Urothelium cell line (cell line): ENCODE measurements around the gene SCIN.
"Not testable (repeated sequence)": the region's sequence is repeated elsewhere in the genome, so short reads cannot be mapped to it uniquely, and the experiment has no call there.

Experiments
- DNase-seq: peaks from one replicate; pipeline ENCODE4 v3.0.0; 2011; ENCODE audit warnings: low spot score, mixed read lengths
- FAIRE-seq: peaks from 2 replicates; lab custom pipeline; 2011; peaks lifted over from hg19 to GRCh38; lab: Jason Lieb, UNC

SCIN gene

DNA sequence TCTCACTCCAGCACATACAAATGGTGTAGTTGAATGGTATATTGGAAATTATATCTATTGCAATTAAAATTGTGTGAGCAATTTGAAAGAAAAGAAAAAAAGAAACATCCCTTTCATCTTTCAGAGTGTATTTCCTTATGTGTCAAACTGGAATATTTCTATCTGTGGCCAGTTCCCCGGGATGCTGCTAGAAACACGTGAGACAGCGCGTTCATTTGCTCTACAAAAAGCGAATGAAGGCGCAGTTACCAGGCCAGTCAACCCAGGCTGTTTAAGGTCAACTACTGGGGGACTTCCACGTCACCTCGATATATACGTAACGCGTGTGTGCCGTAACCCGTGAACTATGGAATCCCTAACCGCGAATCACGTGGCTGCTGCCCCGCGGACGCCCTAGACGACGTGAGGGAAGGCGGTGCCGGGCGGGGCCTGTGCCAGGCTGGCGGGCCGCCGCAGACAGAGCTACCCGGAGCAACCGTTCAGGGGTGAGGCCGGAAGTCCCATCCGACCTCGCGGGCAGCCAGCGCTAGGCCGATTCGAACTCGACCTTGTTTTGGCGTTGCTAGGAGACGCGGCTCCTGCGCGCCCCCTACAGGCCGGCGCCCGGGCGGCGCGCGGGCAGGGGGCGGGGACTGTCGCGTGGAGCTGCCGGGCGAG, 115.8 kb downstream of the SCIN start:
- DNase-seq (peak; percentile 94), FAIRE-seq (peak; percentile 96)

DNA sequence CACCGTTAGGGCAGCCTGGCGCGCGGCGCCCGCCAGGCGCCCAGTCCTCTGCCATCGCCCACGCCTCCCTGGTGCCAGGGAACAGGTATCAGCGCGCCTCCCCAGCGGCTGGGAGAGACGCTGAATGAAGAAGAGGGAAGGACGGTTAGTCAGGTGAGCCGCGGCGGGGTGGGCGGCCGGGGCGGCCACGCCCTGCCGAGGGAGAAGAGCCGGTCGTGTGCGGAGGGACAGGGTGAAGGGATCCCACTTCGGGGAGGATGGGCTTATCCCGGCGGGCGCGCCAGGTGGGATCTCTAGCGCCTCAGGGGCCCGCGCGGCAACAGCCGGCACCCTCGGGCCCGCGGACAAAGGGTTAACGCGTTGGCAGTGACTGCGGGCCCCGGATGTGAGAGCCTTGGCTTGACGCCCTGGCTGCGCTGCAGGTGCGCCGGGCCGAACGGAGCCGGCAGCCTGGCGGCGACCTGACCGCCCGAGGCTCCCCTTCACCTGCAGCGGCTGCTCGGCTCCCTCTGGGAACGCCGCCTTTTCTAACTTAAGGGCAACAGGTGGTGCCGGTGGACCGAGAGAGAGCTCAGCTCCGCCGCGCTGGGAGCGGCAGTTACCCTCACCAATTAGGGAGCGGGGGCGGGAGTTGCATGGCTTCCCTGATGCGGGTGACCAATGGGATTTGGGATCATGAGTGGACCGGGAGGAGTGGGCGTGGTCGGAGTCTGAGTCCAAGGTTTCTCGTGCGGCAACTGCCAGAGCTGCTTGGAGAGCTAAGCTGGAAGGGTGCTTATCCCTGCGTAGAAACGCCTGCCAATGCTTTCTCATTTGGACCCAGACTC, 116.6 kb downstream of the SCIN start, which contains the start of gene ARL4A:
Gene ARL4A (plus strand): TSS at position 743 of the 827 bp plus-strand sequence. CDS start 622 bp downstream, outside the sequence.
- FAIRE-seq (peak; percentile 85), DNase-seq (peak; percentile 95)

DNA sequence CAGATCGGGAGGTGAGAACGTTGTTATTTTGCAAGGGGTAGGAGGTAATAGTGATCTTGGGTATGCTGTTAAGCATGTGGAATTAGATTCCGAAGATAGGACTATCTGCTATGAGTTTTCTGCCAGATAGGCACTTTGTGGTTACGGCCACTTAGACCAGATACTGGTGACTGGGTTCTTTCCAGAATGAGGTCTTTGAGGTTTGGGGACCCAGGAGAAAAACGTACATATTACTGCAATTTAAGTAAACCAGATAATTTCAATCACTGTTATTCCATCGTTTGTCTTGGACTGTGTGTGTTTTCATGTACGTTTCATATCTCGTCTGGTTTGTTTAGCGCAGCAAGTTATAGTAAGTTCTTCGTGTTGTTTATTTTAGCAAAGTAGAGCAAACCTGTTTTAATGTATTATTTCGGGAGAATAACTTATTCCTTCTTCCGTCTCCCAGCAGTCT, 117.2 kb downstream of the SCIN start:
- DNase-seq (no peak), FAIRE-seq (no peak)

DNA sequence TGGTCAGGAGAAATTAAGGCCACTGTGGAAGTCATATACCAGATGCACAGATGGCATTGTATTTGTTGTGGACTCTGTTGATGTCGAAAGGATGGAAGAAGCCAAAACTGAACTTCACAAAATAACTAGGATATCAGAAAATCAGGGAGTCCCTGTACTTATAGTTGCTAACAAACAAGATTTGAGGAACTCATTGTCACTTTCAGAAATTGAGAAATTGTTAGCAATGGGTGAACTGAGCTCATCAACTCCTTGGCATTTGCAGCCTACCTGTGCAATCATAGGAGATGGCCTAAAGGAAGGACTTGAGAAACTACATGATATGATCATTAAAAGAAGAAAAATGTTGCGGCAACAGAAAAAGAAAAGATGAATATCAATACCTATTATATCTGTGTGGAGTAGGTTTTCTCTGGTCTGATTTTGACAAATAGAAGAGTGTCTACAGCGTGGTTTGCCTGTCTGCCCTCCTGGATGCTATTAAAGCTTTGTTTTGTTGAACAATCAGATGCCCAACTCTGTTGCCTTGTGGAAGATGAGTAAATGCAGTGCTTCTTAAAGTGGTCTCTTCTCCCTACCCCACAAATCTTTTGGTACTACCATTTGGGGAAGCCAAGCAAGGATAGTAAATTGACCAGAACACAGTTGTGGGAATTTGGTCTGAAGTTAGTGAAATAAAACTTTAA, 118.1 kb downstream of the SCIN start:
- not testable (repeated sequence) for DNase-seq, FAIRE-seq

DNA sequence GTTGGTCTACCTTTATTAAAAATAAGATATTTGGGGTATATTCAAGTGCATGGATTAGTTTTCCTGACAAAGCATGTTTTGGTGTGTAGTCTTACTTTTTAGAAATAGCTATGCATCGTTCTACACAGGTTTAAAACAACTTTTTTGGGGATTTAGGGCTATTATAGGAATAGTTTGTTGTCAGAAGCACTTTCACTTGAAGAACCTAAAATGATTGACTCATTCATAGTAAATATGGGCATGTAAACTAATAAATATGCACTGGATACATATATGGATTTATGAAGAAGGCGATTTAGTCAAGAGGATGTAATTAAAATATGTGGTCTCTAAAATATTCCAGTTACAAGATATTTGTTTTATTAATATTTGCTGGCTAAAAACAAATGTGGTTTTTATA, 118.9 kb downstream of the SCIN start:
- DNase-seq (no peak), FAIRE-seq (no peak)

DNA sequence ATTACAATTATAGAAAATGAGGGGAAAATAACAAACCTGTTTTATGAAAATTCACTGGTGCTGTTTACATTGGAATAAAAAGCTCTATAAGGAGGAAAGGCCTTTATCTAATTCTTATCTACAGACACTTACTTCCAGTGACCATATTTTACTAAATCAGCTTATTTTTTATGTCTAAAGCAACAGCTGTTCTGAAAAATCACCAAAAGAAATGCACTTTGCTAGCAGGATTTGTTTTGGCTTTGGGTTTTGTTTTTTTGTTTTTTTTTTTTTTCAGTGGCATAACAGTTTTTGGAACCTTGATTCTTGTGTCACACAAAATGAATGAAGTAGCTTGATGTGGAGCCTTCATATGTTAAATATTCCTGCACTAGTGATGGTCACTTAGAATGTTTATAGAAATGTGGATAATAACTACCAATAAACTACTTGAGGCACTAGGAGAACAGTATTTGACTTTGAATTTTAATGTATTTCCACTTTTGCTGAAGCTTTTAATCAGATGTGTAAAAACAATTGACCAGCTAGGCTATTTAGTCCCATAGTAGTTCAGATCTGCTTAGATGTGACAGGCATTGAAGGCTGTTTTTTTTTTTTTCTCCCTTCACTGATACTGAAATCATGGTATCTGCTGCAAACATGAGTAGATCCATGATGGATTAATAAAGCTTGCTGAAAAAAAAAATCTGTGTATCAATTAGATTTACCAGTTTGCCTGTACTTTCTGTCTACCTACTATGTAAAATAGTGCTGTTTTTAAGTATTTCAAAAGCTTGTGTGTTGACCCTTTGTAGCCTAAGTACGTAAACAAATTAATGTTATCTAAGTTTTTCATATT, 119.7 kb downstream of the SCIN start:
- no peak for FAIRE-seq
- no peak for DNase-seq

DNA sequence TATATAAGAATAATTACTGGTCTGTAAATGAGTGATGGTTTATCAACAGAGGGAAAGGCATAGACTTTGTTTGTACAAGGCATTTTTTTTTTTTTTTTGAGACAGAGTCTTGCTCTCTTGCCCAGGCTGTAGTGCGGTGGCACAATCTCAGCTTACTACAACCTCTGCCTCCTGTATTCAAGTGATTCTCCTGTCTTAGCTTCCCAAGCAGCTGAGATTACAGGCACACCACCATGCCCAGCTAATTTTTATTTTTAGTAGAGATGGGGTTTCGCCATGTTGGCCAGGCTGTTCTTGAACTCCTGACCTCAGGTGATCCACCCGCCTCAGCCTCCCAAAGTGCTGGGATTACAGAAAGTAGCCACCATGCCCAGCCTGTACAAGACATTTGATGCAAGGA, 120.9 kb downstream of the SCIN start:
- DNase-seq, FAIRE-seq: not testable (repeated sequence)

DNA sequence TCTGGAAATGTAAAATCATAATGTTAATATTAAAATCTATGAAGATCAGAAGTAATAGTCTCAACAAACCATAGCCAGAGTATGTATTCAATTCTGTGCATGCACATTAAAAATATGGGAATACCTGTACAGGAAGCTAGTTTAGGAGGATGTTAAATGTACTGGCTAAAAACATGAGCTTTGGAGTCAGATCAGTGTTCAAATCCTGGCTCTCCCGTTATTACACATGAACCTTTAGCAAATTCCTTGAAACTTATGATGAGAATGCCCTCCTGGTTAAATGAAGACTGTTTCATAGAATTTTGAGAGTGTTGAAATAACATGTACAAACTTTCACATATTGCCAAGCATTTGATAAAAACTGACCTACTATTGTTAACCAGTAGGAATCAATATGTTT, 121.5 kb downstream of the SCIN start:
- no peak for DNase-seq
- no peak for FAIRE-seq

DNA sequence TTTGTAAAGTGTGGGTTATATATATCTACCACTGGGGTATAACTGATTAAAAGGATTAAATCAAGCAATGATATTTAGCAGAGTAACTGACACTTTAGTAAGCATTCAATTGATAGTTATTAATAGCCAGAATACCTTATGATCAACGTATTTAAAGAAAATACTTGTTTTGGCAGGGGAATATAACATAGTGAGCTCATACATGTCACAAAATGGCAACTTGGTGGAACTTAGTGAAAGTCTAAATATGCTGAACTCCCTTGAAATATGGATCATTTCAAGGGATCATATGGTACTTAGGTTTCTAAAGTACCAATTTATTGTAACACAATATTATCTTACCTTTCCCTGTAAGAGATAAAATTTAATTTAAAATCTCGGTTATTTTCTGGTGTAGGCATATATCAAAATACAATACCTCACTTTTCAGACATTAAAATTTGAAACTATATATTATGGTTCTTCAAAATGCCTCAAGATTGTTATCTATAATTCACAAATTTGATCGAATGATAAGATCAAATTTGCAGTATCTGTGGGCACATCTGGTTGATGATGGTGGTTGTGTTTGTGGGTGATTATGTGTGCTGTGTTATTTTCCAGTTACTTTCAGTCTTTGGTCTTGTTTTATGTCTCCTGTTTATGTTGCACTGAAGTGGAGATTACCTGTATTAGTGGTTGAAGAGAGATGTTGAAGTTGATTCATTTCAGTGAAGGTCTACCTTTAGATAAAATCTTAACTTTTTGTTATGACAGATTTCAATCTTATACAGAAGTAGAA, 122.1 kb downstream of the SCIN start:
- DNase-seq = no peak
- no peak for FAIRE-seq

DNA sequence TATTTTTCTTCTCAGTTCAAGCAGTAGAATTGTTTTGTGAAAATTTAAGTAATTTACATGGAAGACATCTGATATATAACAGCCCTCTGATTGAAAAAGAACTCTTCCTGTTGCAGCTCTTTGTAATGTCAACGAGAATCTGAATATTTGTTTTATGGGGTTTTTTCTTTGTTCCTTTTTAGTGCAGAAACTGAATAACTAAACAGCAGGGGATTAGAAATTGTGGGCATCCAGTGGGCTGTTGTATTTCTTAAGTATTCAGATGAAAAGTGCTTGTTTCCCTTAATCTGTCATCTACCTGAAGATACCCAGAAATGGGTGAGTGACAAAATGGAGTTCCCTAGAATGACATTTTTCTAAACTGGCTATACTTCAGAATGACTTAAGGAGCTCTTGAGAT, 124.3 kb downstream of the SCIN start:
- no peak for FAIRE-seq

DNA sequence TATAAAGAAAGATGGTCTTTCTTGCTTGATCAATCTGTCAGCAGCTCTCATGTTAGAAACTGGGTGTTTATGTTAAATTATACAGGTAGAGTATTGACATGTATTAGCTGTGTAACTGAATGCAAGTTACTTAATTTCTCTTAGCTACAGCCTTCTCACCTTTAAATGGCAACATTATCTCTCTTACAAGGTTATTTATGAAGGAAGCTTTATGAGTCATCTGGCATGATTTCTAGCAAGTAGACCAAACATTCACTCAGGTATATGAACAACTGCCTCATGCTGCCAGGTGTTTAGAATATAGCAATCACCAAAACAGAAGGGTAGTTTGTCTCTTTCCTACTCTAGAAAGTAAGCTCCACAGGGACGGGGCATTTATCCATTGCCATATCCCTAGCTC, 125.4 kb downstream of the SCIN start:
- no peak for DNase-seq
- no peak for FAIRE-seq

More for the DNA sequence above, 124.3 kb downstream of the SCIN start:
- no peak for DNase-seq

DNA sequence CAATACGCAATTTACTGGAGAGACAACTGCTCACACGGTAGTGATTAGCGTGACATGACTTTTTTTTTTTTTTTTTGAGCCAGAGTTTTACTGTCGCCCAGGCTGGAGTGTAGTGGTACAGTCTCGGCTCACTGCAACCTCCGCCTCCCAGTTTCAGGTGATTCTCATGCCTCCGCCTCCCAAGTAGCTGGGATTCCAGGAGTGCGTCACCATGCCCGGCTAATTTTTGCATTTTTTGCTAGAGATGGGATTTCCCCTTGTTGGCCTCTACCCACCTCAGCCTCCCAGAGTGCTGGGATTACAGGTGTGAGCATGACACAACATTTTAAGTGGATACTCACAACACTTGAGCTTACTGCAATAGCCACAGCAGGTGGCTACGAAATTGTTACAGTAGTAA, 128.8 kb downstream of the SCIN start:
- no peak for DNase-seq
- FAIRE-seq = no peak

DNA sequence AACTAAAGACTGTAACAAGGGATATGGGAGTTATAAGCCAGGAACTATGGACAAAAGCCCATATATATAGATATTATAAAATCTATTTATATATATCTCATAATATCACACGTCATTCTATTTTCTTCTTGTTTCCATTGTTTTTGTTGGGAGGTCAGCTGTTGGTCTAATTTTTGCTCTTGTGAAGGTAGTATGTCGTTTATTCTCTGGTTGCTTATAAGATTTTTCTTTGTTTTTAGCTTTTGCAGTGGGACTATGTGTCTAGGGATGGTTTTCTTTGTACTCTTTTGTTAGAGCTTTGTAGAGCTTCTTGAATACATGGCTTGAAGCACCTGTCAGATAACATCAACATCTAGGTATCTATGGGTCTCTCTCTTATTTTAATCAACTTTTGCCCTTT, 130.9 kb downstream of the SCIN start:
- no peak for FAIRE-seq
- no peak for DNase-seq

DNA sequence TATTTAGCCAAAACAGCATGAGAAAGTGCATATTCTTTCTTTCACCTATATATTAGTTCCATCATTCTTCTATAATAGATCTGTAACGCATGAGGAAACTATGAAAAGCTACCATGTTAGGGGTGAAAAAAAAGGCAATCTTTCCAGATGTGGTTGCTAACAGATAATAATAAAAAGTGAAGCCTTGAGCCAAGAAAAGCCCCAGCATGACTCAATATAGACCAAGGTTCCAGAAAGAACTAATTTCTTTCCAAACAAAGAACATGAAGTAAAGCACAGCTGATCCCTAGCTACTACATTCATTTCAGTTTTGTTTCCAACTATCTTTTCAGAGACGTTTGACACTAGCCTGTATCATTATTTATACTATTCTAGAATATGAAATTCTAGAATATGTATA, 133.4 kb downstream of the SCIN start:
- DNase-seq (no peak), FAIRE-seq (no peak)

DNA sequence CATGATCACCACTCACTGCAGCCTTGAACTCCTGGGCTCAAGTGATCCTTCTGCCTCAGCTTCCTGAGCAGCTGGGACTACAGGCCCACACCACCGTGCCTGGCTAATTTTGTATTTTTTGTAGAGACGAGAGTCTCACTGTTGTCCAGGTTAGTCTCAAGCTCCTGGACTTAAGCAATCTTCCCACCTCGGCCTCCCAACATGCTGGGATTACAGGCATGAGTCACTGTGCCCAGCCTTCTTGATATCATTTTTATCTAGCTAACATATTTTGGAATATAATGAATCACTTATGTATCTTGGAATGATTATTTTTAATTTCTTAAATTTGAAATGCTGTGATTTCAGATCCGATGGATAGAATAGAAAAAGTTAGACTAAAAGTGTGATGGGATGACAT, 135.4 kb downstream of the SCIN start:
- no peak for FAIRE-seq

DNA sequence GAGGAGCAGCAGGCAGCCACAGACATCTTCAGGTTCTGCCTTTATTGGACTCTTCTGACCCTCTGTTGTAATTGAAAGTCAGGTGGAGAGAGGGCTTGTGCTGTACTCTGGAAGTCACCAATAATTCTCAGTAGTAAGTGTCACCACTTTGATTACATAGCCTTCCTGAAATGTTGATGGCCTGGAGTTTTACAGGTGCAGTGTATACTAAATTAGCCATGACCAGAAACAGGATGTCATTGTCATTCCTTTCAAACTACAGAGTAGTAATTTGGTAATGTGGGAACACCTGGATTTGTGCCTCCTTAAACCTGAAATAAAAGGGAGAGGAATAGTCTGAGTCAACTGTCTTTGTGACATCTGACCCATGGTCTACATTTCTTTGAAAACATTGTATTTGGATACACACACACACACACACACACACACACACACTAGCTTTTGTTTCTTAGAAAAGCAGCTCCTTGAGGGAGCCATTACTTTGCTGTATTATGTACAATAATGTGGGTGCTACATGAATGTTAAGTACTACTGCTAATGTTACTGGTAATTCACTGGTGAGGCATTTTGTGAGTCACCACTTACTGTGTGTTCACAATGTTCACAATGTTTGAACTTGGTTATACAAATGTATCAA, 136.5 kb downstream of the SCIN start:
- DNase-seq = no peak
- FAIRE-seq = peak; percentile 55

More for the DNA sequence above, 135.4 kb downstream of the SCIN start:
- no peak for DNase-seq

DNA sequence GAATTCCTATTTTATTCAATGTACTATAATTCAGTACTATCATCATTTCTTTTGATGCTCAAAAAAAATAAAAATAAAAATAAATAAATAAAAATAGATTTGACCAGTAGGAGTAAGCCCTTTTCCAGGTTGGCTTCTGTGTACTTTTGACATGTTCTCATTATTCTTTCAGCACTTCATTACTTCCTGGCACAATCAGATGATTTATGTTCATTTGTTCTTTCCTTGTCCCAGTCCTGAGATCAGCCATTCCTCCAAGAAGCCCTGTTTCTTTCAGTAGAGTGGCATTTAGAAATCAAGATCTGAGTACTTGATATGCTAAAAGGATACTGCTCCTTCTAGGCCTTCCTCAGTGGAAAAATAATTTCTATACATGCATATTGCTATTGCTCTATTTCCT, 137.8 kb downstream of the SCIN start:
- DNase-seq (no peak), FAIRE-seq (no peak)
